Measurements from ENCODE around the gene LIPC.

DNA sequence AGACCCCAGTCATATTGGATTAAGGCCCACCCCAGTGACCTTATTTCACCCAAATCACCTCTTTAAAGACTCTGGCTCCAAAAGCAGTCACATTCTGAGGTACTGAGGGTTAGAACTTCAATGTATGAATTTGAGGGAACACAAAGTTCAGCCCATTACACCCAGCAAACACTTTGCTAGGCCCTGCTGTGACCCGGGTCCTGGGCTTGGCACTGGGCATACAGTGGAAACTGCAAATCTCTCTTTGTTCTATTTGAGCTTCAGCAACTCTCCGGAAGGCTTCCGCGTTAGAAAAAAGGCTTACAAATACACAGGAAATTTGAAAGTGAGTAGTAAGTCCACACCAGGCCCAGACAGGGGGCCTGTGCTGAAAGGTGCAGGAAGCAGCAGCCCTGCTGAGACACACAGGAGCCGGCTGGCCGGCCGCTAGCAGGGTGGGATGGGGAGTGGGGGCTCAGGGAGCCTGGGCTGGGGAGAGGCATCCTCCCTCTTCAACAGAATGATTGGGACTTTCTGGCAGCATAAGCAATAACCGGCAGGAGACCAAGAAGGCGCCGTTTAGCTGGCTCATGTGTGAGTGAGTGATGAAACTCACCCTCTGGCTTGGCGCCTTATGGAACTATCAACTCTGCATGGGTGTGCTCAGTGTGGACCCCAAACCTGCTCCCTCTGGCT is 13.0 kb downstream of the LIPC start:
- TF ChIP-seq CTCF (IDR thresholded peaks at IDR 0.05) (no peak), POLR2A (IDR thresholded peaks at IDR 0.05) (no peak)

Measured in thyroid gland (tissue), 4 donors.